NCI-H2029 treated with DMSO at 0.1 percent for 48 hours (cell line): ENCODE data around the gene APOBEC3A.
A peak's percentile ranks its signal among the peaks of the same experiment; 100 is the strongest.
"Not testable (repeated sequence)": the region's sequence is repeated elsewhere in the genome, so short reads cannot be mapped to it uniquely, and the experiment has no call there.

Experiments
- DNase-seq: peaks from one replicate; lab custom pipeline; 2025; lab: John Stamatoyannopoulos, UW

Gene APOBEC3A

GRCh38 chr22:38981005-38981991 lies 23.9 kb downstream of the APOBEC3A start:
- DNase-seq = no peak

GRCh38 chr22:38981992-38982927 lies 24.9 kb downstream of the APOBEC3A start, which contains the start of gene APOBEC3B:
Gene APOBEC3B, plus strand, starts transcription at chr22:38982347. Its CDS starts 107 bp downstream, at chr22:38982454.
- DNase-seq = peak; percentile 70

- DNase-seq = no peak
Observed at GRCh38 chr22:38984224-38984623, 26.8 kb downstream of the APOBEC3A start.

- peak; percentile 52 for DNase-seq
Observed at GRCh38 chr22:38984784-38985757, 27.7 kb downstream of the APOBEC3A start.

GRCh38 chr22:38986629-38987028 lies 29.2 kb downstream of the APOBEC3A start:
- no peak for DNase-seq

- no peak for DNase-seq
Observed at GRCh38 chr22:38987171-38987895, 29.9 kb downstream of the APOBEC3A start.

GRCh38 chr22:38989466-38989865 lies 32.1 kb downstream of the APOBEC3A start:
- no peak for DNase-seq

GRCh38 chr22:38992871-38993371 lies 35.5 kb downstream of the APOBEC3A start:
- not testable (repeated sequence) for DNase-seq

GRCh38 chr22:38996105-38996504 lies 38.7 kb downstream of the APOBEC3A start:
- no peak for DNase-seq

- DNase-seq = no peak
Observed at GRCh38 chr22:38997518-38997917, 40.1 kb downstream of the APOBEC3A start.

GRCh38 chr22:39003165-39003638 lies 45.8 kb downstream of the APOBEC3A start:
- DNase-seq = peak; percentile 61

GRCh38 chr22:39007177-39007576 lies 49.8 kb downstream of the APOBEC3A start:
- DNase-seq = no peak

- DNase-seq = not testable (repeated sequence)
Observed at GRCh38 chr22:39008271-39008850, 51.0 kb downstream of the APOBEC3A start.

- DNase-seq = no peak
Observed at GRCh38 chr22:39010946-39011345, 53.5 kb downstream of the APOBEC3A start.
